GM19240 (cell line): ENCODE results near the gene ARSG.
A peak's percentile ranks its signal among the peaks of the same experiment; 100 is the strongest.
"Not testable (repeated sequence)": the region's sequence is repeated elsewhere in the genome, so short reads cannot be mapped to it uniquely, and the experiment has no call there.

Experiments
- DNase-seq: peaks from one replicate; pipeline ENCODE4 v3.0.0; 2011; ENCODE audit warnings: low spot score; ENCODE audit not compliant: insufficient read length

ARSG gene

DNA sequence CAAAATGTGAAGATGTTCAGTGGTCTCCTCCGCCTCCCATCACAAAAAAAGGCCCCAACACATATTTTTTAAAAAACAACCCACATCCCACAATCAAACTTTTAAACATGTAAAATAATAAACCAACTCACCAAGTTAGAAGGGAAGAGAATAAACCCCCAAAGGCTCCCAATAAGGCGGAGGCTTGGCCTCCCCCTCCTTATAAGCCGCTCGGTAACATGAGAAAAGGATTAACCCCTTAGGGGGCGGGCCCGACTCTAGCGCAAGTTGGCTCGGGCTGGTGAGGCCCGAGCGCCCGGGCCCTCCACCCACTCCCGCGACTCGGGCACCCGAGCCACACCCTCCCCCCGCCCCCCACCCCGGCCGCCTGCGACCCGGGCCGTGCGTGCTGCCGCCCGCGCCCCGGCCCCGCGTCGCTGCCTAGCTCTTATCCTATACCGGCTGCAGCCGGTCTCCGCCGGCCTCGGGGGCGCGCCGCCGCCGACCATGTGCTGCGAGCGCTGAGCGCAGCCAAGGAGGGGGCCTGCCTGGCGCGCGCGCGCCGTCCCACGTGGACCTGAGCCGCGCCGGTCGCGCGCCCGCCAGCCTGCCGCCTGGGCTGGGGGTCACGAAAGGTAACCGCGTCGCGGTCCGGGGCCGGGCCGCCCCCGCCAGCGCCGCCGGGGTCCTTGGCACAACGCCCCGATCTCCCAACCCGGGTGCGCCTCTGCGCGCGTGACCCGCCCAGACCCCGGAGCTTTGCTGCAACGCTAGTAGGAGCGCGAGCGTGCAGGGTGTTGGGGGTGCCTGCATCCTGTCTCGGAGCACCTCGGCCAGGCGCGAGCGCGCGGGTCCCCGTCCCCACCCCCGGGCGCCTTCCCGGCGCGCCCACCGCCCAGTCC is at the start of gene ARSG, which contains the start of gene SLC16A6:
Gene ARSG (plus strand): TSS at position 541 of the 881 bp plus-strand sequence. CDS start 15,999 bp downstream, outside the sequence.
Gene SLC16A6 (minus strand): TSS at position 173 of the 881 bp plus-strand sequence. CDS start 12,807 bp downstream, outside the sequence.
- peak; percentile 63 for DNase-seq

DNA sequence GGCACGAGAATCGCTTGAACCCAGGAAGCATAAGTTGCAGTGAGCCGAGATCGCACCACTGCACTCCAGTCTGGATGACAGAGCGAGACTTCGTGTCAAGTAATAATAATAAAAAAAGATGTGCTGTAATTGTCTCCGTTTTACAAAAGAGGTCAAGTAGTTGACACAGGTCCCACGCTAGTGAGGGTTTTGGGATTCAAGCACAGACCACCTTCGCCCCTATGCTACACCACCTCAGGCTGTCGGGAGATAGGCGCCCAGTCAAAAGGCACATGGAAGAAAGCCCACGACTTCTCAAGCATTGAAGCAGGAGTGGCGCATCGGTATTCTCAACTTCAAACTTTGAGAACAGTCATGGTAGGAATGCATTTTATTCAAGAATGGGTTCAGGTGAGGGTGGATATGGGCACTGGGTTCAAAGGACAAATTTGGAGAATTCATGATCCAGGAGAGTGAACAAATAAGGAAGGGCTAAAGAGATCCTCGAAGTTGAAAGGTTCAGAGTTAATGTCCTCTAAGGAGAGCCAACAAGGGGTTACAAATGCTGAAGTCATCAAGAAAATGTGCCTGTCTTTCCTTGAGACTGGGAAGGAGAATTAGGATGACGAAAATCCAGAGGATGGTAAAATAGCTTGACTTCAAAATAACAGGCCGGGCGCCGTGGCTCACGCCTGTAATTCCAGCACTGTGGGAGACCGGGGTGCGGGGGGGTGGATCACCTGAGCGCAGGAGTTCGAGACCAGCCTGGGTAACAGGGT is 44.8 kb upstream of the ARSG start:
- DNase-seq = no peak

DNA sequence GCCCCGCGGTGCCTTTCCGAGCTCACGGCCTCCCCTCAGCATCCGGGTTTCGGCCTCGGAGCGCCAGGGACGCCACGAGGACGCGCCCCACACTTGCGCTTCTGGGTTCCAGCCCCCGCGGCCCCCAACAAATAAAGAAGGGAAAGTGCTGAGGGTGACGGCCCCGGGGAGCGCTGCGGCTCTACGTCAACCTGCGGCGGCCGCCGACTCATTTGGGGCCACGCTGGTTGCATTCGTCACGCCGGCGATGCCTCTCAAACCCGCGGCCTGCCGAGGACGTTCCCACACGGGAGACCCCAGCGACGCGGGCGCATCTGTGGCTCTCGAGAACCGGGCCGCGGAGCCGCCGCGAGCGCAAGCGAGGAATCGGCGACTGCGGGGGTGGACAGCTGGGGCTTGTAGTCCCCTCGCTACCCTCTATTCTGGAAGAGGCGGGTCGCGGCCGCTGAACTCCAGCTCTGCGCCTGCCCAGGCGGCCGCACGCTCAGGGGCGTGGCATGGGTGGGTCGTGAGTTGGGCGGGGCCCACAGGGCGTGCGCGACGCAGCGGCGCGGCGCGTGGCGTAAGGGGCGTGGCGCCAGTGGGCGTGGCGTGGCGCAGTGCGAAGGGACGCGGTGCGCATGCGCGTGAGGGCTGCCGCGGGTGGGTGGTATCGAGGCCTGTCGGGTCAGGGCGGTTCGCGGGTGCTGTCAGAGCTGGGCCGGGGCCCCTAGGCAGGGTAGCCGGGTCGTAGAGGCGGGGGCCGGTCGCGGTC is 43.7 kb upstream of the ARSG start, which contains the start of gene AMZ2:
Gene AMZ2 (plus strand): TSS at position 599 of the 754 bp plus-strand sequence. CDS start 2,145 bp downstream, outside the sequence.
- no peak for DNase-seq

DNA sequence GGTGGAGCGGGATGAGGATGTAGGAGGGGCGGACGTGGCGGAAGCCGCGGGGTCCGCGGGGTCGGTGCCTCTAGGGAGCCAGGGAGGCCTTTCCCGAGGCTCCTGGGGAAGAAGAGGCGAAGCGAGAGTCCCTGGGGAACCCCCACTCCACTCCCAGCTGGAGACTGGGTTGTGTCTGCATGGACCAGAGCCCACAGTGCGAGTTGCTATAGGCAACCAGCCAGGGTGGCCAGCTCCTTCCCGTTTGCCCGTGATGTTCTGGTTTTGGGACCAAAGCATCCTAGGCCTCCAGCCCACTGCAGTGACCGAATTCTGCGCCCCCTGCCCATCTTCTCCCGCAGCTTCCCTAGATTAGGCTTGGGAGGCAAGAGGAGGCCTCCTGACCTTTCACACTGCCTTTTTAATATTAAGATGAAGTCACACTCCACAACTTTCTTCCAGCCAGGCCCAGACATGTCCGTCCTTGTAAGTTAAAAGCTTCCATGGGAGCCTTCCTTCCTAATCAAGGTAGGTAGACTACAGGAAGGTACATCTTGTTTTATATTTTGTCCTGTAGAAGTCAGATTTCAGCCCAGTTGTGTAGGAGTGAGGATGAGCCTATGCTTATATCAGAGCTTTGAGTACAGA is 43.0 kb upstream of the ARSG start:
- no peak for DNase-seq

DNA sequence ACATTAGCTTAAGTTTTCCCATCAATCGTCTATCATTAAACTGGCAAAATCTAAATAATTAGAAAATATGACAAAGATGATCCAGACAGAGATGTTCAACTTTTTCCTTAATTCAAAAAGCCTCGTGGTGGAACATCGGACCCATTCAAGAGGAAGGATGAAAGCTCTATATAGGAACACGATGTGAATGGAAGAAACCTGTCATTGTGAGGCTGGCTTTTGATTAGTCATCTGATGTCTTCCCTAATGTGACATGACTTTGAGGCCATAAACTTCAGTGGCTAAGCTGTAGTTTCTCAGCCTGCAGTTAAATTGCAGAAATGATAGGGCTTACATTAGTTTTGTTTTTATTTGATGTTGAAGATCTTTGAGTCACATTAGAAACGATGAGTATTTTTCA is 42.4 kb upstream of the ARSG start:
- DNase-seq = no peak

DNA sequence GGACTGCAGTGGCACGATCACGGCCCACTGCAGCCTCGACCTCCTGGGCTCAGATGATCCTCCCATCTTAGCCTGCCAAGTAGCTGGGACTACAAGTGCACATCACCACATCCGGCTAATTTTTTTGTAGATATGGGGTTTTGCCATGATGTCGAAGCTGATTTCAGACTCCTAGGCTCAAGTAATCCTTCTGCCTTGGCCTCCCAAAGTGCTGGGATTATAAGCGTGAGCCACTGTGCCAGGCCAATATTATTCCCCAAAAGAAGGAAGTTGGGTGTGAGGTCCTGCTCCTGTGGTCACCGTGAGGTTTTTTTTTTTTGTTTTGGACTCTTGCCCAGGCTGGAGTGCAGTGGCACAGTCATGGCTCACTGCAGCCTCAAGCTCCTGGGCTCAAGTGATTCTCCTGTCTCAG is 41.9 kb upstream of the ARSG start:
- no peak for DNase-seq

DNA sequence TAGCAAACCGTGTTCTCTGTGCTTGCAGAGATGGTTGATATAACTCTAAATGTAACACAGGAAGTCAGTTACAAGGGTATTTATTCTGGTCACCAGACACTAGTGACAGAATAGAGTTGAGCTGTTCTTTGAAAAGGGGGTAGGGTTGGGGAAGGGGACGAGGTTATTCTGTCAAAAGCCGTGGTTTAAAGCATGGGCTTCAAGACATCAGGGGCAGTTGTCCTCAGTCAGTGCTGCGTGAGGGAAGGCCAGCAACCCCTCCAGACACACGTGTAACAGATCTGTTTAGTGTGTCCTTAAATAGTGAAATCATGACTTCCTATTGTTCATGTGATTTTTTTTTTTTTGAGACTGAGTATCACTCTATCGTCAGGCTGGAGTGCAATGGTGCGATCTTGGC is 37.9 kb upstream of the ARSG start:
- DNase-seq = not testable (repeated sequence)

DNA sequence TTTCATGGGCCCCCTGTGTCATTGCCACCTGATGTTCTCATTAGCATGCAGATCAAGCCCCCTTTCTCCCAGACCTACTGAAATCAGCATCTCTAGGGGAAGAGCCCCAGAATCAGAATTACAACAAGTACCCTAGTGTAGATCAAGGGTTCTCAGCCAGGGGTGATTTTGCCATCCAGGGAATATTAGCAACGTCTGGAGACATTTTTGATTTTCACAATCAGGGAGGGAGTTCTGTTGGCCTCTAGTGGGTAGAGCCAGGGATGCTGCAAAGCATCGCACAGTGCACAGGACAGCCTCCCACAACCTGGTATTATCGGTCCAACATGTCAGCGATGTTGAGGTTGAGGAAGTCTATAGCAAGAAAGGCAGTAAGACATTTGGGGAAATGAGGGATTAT is 36.1 kb upstream of the ARSG start:
- no peak for DNase-seq

DNA sequence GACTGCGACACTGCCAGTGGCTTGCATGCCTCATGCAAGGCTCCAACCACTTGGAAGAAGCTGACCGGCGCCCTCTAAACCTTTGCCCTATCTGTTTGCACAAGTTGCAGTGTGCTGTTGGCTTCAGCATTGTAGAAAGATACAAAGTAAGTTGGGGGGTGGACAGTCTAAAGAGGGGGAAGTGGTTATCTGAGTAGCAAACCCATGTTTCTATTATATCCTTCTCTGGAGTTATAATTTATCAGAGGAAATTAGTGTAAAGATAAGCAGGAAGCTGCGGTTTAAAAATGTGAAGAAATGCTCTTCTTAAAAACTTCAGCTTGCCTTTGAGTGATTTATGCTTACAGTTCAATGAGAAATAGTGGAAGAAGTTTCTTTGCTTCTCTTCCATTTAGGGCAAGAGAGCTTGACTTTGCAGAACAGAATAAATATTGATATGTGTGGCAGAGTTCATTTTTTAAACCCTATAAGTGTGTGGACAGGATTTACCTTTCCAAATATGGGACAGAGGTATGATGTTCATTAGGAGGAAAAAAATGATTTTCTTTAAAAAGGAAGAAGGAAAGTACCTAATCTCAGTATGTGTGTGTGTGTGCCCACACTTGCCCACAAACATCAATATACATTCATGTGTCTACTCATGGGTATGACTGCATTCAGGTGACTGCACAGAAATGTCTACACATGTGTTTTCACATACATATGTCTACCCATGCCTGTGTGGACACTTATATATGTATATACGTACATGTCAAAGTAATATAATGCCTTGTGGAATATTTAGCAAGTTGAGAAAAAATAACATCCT is 35.4 kb upstream of the ARSG start:
- no peak for DNase-seq

DNA sequence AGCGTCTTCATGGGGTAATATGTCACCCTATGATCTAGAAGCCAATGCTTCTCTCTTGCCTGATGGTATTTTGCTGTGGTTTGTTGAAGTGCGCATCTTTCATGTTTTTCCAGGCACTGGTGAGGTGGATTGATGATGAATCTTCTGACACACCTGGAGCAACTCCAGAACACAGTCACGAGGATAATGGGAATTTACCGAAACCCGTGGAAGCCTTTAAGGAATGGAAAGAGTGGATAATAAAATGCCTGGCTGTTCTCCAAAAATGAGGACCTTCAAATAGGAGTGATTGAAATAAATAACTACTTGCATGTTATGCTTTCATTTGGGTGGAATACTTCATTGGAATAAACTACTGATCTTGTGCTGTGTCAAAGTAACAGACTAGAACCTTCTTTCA is 34.6 kb upstream of the ARSG start:
- DNase-seq = not testable (repeated sequence)

DNA sequence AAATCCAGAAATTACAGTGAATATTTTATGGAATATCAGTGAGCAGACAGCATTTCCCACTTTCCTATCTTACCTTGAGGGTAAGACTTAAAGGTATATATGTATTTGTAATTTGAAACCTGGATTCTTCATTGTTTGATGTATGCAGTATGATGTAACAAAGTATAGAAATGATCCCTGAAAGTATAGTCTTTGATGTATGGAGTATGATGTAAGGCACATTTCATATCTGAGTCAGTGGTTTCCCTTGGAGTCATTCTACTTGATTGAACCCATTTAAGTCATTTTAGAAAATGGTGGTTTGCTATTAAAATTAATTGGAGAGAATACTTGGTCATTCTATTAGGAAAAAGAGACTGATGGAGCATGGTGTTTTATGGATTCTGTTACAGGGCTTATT is 33.4 kb upstream of the ARSG start:
- DNase-seq = no peak

DNA sequence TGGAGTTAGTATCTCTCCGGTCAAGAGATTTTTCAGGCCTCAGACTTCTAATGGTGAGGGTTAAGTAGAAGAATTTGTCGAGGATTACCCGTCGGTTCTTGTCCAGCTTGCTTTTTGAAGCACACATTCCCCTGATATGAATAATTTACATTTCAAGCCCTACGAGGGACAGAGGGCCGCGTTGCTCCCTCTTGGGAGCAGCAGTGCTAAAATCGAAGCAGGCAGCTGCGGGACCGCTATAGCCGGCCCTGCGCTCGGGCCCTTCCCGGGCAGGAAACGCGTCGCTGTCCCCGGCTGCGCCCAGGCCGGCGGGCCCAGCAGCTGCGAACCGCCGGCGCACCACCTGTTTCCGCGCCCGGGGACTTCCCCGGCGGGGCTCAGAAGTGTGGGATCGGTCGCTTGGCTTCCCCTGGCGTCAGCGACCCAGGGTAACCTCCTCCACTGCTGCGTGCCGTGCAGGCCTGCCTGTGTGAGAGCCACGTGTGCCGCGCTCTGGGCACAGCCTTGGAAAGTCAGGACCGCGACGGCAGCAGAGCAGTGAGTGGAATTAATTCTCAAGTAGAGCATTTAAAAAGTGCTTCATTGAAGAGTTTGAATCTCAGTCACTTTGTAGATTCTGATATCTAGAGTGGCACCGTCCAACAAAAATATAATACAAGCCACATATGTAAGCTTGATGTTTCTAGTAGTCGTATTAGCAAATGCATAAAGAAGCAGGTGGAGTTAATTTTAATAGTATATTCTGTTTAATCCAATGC is 32.2 kb upstream of the ARSG start:
- not testable (repeated sequence) for DNase-seq

DNA sequence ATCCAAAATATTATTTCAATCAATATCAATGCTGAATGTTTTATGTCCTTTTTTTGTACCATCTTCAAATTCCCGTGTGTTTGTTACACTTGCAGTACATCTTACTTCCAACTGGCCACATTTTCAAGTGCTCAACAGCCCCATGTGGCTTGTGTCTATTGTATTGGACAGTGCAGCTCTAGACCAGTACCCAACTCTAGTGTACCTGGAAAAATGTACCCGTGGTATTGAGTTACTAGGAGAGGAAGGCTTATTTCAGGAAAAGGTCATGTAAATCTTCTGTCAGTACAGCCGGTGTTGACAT is 31.7 kb upstream of the ARSG start:
- not testable (repeated sequence) for DNase-seq

DNA sequence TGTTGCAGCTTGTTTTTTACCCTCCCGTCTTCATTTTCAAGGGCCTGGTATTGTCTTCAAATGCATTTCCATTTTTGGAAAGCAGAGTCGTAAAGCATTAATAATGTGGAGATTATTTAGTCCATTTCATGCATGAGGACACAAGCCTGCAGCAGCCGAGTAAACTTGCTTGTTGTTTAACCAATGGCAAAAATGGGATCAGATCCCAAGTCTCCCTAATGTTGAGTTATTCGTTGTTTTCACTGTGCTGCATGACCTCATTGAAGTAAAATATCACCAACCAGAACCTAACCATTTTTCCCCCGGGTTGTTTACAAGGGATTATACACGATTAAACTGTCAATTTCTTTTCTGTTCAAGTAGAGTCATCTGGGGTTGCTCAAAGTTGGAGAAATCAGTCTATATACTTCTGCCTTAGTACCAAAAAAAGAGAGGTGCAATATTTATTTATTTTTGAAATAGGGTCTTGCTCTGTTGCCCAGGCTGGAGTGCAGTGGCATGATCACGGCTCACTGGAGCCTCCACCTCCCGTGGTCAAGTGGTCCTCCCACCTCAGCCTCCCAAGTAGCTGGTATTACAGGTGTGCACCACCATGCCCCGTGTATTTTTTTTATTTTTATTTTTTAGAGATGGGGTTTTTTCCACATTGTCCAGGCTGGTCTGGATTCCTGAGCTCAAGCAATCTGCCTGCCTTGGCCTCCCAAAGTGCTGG is 31.1 kb upstream of the ARSG start:
- no peak for DNase-seq

DNA sequence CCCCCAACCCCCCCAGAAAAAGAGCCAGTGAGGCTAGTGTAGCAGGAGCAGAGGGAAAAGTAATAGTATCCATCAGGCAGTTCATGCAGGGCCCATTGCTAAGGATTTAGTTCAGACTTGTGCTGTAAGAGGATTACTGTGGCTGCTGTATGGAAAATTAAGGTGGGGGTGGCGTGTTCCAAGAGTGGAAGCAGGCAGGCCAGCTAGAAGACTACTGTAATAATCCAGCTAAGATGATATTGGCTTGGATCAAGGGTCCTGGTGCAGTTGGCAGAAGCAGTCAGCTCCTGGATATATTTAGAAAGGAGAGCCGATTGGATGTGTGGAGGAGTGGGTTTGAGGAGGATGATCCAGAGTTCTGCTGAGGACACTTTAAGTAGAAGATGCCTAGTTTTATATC is 28.8 kb upstream of the ARSG start:
- DNase-seq = not testable (repeated sequence)

DNA sequence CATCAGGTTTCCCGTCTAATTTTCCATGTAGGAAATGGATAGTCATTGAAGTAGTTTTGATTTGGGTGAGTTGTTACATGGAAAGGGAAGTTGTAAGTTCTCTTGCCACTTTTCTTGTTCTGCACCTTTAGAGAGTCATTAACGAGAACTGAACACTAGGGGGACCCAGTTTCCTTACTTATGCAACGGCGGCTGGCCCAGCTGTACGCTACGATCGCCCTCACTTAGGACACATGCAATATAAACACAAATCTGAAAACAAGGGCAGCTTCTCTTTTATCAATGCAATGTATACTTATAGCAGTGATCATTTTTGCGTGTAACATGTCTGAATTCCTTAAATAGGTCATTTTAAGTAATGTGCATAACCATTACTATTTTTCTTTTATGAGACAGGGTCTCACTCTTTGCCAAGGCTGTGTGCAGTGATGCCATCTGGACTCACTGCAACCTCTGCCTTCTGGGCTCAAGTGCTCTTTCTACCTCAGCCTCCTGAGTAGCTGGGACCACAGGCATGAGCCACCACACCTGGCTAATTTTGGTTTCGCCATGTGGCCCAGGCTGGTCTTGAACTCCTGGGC is 28.1 kb upstream of the ARSG start:
- DNase-seq = not testable (repeated sequence)

DNA sequence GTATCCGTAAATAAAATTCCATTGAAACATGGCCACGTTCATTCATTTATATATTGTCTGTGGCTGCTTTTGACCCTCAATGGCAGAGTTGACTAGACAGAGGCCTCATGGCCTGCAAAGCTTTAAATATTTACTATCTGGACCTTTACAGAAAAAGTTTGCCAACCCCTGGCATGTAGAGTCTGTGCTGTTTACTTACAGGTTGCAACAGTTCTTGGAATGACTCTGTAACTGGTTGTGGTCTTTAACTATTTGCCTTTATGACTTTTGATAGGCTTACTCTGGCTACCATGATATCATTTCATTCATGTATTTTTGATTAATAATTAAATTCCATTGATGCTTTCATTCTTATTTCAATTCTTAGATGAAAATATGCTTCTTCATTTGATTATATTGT is 25.5 kb upstream of the ARSG start:
- not testable (repeated sequence) for DNase-seq

DNA sequence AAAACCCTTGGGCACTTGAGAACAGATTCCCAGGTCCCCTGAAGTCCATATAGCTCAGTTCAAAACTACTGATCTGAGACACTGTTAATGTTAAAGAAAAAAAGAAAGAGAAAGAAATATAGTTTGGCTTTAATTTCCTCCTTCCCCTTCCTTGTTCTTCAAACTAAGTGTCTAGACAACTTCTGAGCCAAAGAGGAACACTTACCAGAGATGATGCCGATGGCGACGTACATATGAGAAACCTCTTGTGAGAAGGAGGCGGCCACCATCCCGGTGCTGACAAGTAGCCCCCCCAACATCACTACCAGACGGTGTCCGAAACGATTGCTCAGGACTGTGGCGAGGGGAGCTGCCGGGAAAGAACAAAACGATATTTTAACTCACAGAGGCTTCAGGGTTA is 17.6 kb upstream of the ARSG start:
- DNase-seq = no peak

DNA sequence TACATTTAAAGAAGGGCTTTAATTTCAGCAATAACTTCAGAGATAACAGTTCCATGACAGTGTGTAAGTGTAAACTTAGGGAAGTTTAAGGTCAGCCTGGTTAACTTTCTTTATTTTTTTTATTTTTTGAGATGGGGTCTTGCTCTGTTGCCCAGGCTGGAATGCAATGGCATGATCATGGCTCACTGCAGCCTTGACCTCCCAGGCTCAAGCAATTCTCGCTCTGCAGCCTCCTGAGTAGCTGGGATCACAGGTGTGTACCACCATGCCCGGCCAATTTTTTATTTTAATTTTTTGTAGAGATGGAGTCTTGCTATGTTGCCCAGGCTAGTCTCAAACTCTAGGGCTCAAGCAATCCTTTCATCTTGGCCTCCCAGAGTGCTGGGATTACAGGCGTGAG is 15.0 kb upstream of the ARSG start:
- not testable (repeated sequence) for DNase-seq
